ENCODE measurements around the gene XYLB.

DNA sequence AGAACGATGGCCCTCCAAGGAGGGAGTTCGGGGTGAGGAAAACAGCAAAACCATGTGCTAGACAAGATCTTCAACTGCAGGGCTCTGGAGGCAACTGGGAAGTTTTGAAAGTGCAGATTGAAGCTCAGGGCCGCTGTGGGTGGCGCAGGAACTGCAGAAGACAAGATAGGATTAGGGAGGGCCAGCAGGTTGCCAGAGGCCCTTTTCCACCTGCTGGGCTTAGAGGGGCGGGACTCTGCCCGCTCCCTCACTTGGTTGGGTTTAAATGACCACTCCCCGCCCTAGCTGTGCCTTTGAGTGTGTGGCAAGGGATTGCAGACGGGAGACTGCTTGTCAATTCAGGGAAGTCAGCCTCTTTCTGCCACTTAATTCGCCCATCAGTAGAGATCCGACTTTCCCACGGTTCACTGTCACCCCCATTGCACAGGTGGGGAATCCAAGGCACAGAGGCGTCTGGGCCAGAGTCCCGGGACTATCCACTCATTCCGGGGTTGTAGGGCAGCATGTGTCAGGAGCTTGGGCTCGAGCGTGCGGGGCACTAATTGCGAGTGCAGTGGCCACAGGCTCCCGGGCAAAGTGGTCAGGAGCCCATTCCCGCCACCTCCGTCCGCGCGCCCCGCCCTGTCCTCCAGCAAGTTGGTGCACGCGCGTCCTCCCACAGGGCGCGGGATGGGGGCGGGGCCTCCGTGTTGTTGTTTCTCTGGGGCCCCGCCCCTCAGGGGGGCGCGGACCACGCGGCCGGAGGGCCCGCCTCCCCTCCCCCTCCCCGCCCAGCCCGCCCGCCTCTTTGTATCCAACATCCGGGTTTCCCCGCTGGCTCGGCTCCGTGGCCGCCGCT lies 106.7 kb downstream of the XYLB start, which contains the start of gene ACVR2B:
- no peak for TF ChIP-seq POLR2A (IDR thresholded peaks at IDR 0.05)
- TF ChIP-seq, protein P1, sequence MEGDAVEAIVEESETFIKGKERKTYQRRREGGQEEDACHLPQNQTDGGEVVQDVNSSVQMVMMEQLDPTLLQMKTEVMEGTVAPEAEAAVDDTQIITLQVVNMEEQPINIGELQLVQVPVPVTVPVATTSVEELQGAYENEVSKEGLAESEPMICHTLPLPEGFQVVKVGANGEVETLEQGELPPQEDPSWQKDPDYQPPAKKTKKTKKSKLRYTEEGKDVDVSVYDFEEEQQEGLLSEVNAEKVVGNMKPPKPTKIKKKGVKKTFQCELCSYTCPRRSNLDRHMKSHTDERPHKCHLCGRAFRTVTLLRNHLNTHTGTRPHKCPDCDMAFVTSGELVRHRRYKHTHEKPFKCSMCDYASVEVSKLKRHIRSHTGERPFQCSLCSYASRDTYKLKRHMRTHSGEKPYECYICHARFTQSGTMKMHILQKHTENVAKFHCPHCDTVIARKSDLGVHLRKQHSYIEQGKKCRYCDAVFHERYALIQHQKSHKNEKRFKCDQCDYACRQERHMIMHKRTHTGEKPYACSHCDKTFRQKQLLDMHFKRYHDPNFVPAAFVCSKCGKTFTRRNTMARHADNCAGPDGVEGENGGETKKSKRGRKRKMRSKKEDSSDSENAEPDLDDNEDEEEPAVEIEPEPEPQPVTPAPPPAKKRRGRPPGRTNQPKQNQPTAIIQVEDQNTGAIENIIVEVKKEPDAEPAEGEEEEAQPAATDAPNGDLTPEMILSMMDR (IDR thresholded peaks at IDR 0.05): no peak

All from esophagus squamous epithelium (tissue), 4 donors.